Upper lobe of right lung (tissue), 1 donor: Measurements from ENCODE around the gene ABCC5. TPM values are rescaled to one million over a fixed set of nuclear protein-coding genes. Genes with fewer than 3 reads are reported as not detected.

Experiments
- ATAC-seq: fragments of 200-7000 bp; cut with Tn5 transposase; one replicate; pipeline ENCODE4 v1.9.1; 2020; ENCODE audit warnings: mild to moderate bottlenecking, moderate library complexity
- DNase-seq: peaks from one replicate; pipeline ENCODE4 v3.0.0-alpha.2; 2020
- H3K27ac ChIP-seq: fragments of 200-600 bp; one replicate; pipeline ENCODE4 v1.8.0; 2022
- H3K27me3 ChIP-seq: fragments of 200-600 bp; one replicate; pipeline ENCODE4 v1.8.0; 2022; ENCODE audit warnings: mild to moderate bottlenecking
- H3K36me3 ChIP-seq: fragments of 200-600 bp; one replicate; pipeline ENCODE4 v1.8.0; 2022
- H3K4me1 ChIP-seq: fragments of 200-600 bp; one replicate; pipeline ENCODE4 v1.8.0; 2022
- H3K4me3 ChIP-seq: fragments of 200-600 bp; one replicate; pipeline ENCODE4 v1.8.0; 2022; ENCODE audit warnings: mild to moderate bottlenecking
- H3K9me3 ChIP-seq: fragments of 200-600 bp; one replicate; pipeline ENCODE4 v1.8.0; 2022
- intact Hi-C: fragments of 100-400 bp; cut with DNase I; formaldehyde crosslinking; loops from one replicate; pipeline ENCODE4 v1.11.0; 2022
- total RNA-seq: library from RNA; stranded (reverse); fragmentation: NEBNext Ultra II Directional; extraction: Animal tissue kit (Norgen Biotek cat#: 25700); gene quantifications from one replicate; pipeline ENCODE4 v1.2.1, GENCODE V29; 2021
- TF ChIP-seq, protein P1 (sequence below): fragments of 200-600 bp; IDR thresholded peaks from one replicate; pipeline ENCODE4 v1.8.0; 2022; ENCODE audit warnings: antibody characterized with exemption
- donor health status: DM: no; HTN: yes; CAD: no; lungs with severe emphysema.

The ABCC5 gene
- total RNA-seq, 1 donor from 2014 or later = 33.5 TPM

DNA sequence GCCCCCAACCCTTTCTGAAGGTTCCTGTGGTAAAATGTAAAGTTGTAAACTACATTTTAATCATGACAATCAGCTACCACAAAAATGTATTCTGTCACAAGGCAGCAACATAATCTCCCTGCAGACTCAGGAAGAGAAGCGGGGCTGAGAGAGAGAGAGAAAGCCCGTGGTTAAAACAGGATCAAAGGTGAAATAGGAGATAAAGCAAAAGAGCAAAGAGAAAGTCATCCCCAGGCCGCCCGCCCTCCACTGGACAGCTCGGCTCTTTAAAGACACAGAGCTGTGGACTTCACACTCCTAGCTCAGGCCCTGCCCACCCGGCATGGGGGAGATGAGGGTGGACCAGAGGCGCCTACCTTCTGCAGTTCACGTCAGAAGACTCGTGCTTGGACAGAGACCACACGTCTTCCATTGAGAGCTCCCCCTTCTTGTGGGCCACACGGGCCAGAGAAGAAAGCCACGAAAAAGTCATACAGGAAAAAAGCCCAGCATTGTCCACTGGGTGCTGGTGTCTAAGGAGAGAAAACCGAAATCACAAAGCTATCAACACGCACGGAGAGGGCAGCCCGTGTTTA lies 29.4 kb downstream of the ABCC5 start:
- intact Hi-C loops = no loop called here
- Histone ChIP-seq H3K36me3 (peaks cover 44% of the 10 kb centered on the region), H3K27me3 (no peaks in the 10 kb centered on the region), H3K4me3 (no peak overlapping the region), H3K9me3 (no peaks in the 10 kb centered on the region), H3K4me1 (no peaks in the 10 kb centered on the region), H3K27ac (no peak overlapping the region)
- DNase-seq (no peak), ATAC-seq (no peak)
- TF ChIP-seq, protein P1, sequence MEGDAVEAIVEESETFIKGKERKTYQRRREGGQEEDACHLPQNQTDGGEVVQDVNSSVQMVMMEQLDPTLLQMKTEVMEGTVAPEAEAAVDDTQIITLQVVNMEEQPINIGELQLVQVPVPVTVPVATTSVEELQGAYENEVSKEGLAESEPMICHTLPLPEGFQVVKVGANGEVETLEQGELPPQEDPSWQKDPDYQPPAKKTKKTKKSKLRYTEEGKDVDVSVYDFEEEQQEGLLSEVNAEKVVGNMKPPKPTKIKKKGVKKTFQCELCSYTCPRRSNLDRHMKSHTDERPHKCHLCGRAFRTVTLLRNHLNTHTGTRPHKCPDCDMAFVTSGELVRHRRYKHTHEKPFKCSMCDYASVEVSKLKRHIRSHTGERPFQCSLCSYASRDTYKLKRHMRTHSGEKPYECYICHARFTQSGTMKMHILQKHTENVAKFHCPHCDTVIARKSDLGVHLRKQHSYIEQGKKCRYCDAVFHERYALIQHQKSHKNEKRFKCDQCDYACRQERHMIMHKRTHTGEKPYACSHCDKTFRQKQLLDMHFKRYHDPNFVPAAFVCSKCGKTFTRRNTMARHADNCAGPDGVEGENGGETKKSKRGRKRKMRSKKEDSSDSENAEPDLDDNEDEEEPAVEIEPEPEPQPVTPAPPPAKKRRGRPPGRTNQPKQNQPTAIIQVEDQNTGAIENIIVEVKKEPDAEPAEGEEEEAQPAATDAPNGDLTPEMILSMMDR = no peak

DNA sequence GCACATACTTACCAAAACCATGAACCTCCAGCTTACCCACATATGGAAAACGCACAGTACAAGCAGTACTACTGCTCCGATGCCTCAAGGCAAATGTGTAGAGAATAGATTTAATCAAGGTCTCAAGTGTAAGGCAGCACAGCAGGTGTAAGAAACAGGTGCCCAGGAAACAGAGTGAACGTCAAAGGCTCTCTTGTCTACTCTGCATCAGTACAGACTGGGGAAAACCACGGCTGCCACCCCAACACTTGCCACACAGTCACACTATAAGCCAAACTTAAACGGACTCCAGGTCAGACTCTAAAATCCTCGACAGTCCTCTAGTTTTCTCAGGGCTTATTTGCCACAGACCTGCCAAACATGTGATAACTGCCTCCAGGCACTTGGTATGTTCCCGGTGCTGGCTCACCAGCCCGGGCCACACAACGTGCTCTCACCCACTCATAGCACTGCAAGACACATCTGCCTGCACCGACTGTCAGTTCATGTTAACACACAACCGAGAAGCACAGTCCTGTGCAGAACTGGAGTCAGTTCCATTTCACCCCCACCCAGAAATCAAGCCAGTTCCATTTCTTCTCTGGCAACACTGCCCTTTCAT lies 30.6 kb downstream of the ABCC5 start:
- TF ChIP-seq, protein P1 = no peak
- Histone ChIP-seq H3K27ac (no peak overlapping the region), H3K4me1 (no peaks in the 10 kb centered on the region), H3K27me3 (no peaks in the 10 kb centered on the region), H3K4me3 (no peak overlapping the region), H3K36me3 (peaks cover 56% of the 10 kb centered on the region), H3K9me3 (no peaks in the 10 kb centered on the region)
- DNase-seq (no peak), ATAC-seq (no peak)
- intact Hi-C loops = no loop called here

DNA sequence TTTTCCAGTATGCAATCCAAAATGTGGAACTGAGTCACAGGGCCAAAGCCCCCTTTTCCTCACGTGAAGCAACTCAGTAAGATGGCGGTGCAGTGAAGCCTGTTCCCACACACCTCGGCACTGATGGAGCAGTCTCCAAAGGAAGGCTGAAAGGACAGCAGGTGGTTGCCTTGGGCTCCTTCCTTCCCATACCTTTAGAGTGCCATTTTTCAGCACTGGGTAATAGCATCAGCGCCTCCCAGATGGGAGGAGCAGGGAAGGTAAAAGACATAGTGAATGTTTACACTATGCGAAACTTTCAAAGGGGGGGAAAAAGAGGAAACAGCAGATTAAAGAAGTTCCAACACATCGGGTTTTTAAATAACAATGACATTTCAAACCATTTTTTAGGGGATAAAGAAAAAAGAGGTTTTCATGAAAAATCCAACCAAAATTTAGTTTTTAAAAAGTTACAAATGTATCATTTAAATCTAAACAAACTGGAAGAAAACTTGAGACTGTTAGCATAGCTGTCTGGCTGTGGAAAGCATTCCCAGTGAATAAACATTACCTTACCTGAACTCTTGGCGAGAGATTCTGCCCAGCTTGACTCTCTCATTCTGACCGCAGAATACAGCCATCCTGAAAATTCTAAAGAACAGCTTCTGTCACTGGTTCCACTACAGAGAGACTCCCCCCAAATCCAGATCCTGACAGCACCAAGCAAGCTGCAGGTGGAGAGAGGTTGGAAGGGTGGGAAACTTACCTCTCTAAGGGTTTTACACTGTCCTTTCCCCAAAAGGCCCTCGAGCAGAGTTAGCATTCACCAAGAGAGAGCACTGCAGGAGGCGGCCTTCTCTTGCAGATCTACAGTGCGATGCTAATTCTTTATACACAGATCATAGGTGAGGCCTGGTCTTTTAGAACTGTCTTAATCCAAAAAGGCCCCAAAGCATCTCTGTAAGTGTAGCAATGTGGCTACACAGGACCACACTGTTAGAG lies 32.6 kb downstream of the ABCC5 start:
- Histone ChIP-seq H3K4me1 (no peaks in the 10 kb centered on the region), H3K4me3 (no peak overlapping the region), H3K9me3 (no peaks in the 10 kb centered on the region), H3K36me3 (peaks cover 58% of the 10 kb centered on the region), H3K27me3 (no peaks in the 10 kb centered on the region), H3K27ac (no peak overlapping the region)
- intact Hi-C loops = no loop called here
- no peak for DNase-seq
- TF ChIP-seq, protein P1 = no peak
- peak; percentile 48 for ATAC-seq

DNA sequence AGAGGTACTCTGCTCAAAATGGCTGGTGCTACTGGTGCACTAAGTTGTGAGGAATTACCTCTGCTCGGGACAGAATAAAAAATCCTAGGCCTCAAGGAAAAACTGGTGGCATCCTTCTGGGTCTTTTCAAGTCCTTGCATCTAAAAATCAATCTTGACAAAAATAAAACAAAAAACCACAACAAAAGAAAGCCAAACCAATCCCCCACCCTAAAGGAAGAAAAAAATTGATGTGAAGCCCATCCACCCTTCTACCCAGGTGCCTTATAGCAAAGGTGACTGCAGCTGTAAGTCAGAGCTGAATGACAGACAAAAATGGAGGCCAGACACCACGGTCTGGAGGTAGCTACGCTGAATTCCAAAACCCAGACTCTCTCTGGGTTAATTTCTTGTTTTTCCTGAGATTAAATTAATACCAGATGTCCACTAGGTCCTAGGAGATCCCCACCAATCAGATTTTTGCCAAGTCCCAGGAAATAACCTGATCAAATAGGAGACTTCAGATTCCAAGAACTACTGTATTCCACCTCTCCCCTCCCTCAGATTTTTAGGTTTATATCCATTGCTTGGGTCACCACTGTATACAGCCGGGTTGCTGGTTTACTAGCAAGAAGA lies 33.5 kb downstream of the ABCC5 start:
- no peak for ATAC-seq
- Histone ChIP-seq H3K9me3 (no peaks in the 10 kb centered on the region), H3K36me3 (peaks cover 58% of the 10 kb centered on the region), H3K4me1 (no peaks in the 10 kb centered on the region), H3K27ac (no peak overlapping the region), H3K4me3 (no peak overlapping the region), H3K27me3 (no peaks in the 10 kb centered on the region)
- intact Hi-C loops = no loop called here
- no peak for DNase-seq
- TF ChIP-seq, protein P1 = no peak

DNA sequence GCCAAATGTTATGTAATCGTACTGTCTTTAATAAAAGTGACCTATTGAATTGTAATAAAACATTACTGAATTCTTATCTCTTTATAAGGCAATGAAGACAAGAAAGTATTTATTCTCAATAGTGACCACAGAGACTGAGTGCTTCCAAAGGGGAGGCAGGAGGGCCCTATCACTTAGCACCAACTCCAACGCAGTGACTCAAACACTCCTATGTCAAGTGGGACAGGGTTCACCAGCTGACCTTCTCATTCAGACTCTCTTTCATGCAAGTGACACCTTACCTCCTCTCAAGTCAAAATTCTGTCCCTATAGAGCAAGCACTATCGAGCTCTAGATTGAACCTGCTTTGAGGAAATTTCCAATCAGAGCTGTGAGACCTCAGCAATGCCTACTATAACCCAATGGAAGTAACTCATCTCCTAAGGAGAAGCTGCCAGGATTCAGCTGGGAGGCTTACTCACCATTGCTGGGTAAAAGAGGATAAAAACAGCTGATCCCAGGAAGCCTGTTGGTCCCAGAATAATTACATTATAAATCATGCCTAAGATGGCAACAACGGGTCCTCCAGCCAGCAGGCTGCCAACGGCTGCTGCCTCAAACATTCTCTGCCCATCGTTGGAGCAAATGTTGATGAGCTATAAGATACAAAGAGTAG lies 35.6 kb downstream of the ABCC5 start:
- no peak for ATAC-seq
- intact Hi-C loops = no loop called here
- H3K9me3 ChIP-seq = no peaks in the 10 kb centered on the region
- H3K27me3 ChIP-seq = no peaks in the 10 kb centered on the region
- H3K4me1 ChIP-seq = no peaks in the 10 kb centered on the region
- H3K27ac ChIP-seq = no peak overlapping the region
- DNase-seq = no peak
- peaks cover 43% of the 10 kb centered on the region for H3K36me3 ChIP-seq
- TF ChIP-seq, protein P1 = no peak
- no peak overlapping the region for H3K4me3 ChIP-seq
